HCT116 (cell line): ENCODE measurements around the gene BCDIN3D. TPM values are rescaled to one million over a fixed set of nuclear protein-coding genes. Genes with fewer than 3 reads are reported as not detected.

Experiments used
- ATAC-seq: fragments of 200-7000 bp; cut with Tn5 transposase; 2 replicates; pipeline ENCODE4 v1.9.1; 2020; ENCODE audit warnings: mild to moderate bottlenecking, moderate library complexity
- BruUV-seq: library from RNA; stranded (reverse); fragments of 400-500 nt; replicated peaks from 2 replicates; lab custom pipeline; 2021; lab: Mats Ljungman, UMichigan
- CTCF ChIA-PET: fragments of 300-600 bp; sonication (Branson Sonifier 250); formaldehyde crosslinking; loops from one replicate; lab custom pipeline; 2021; ENCODE audit warnings: antibody characterized with exemption; lab: Charles Lee
- POLR2A ChIA-PET: fragments of 300-600, 350-600 bp; sonication (Branson Sonifier 250); formaldehyde crosslinking; loops from one replicate; lab custom pipeline; 2021; ENCODE audit warnings: antibody characterized with exemption; lab: Charles Lee
- RAD21 ChIA-PET, 2 experiments: fragments of 300-600 bp; sonication (Branson Sonifier 250); formaldehyde crosslinking; loops; one replicate each; lab custom pipeline; 2023; ENCODE audit warnings: low total read pairs in 2 of 2; ENCODE audit not compliant: uncharacterized antibody in 2 of 2, unreplicated experiment in 2 of 2, low non-redundant PET in 1 of 2; lab: Charles Lee
- DNase-seq: peaks from one replicate; pipeline ENCODE4 v3.0.0-alpha.2; 2010; ENCODE audit warnings: low read depth, low spot score
- H2AFZ ChIP-seq: fragments of 200-600 bp; shearing (Covaris generic), sonication (generic); 2 replicates; pipeline ENCODE4 v1.6.1; 2017; ENCODE audit warnings: low read depth, mixed run types, mixed read lengths, antibody characterized with exemption, low read length; ENCODE audit not compliant: poor library complexity, severe bottlenecking
- H3K27ac ChIP-seq: 2 replicates; pipeline ENCODE4 v1.5.1; 2012; ENCODE audit warnings: low read depth, low read length
- H3K27me3 ChIP-seq: fragments of 200-600 bp; sonication (generic); 2 replicates; pipeline ENCODE4 v1.6.1; 2016; ENCODE audit warnings: mixed run types, low read length, mixed read lengths; ENCODE audit not compliant: insufficient read depth
- H3K36me3 ChIP-seq, 2 experiments: fragments of 200-500 bp in 1 of 2; fragments of 200-600 bp in 1 of 2; sonication (Bioruptor generic) in 1 of 2; sonication (generic) in 1 of 2; 2 replicates each; pipeline versions ENCODE4 v1.5.1 to v1.6.1; 2014 to 2016; ENCODE audit warnings: low read length in 2 of 2, inconsistent platforms in 1 of 2, mixed read lengths in 1 of 2, mixed run types in 1 of 2; ENCODE audit not compliant: insufficient read depth in 2 of 2, control insufficient read depth in 1 of 2
- H3K4me1 ChIP-seq, 2 experiments: fragments of 200-600 bp in 1 of 2; sonication (generic) in 1 of 2; 2 replicates each; pipeline versions ENCODE4 v1.5.1 to v1.6.1; 2012 to 2017; ENCODE audit warnings: low read length in 2 of 2, inconsistent platforms in 1 of 2, mild to moderate bottlenecking in 1 of 2, mixed read lengths in 1 of 2, mixed run types in 1 of 2, moderate library complexity in 1 of 2; ENCODE audit not compliant: insufficient read depth in 2 of 2, control insufficient read depth in 1 of 2
- H3K4me2 ChIP-seq: fragments of 200-600 bp; sonication (generic); 2 replicates; pipeline ENCODE4 v1.6.1; 2017; ENCODE audit warnings: mixed run types, low read length, mixed read lengths
- H3K4me3 ChIP-seq, 2 experiments: fragments of 200-600 bp in 1 of 2; sonication (generic) in 1 of 2; replicated peaks in 1 of 2; 2 replicates each; pipeline ENCODE4 v1.5.1; 2011 to 2016; ENCODE audit warnings: low read length in 2 of 2, control low read depth in 1 of 2, low read depth in 1 of 2, mild to moderate bottlenecking in 1 of 2, mixed read lengths in 1 of 2, mixed run types in 1 of 2
- H3K79me2 ChIP-seq: fragments of 200-600 bp; sonication (generic); 2 replicates; pipeline ENCODE4 v1.6.1; 2017; ENCODE audit warnings: mild to moderate bottlenecking, mixed run types, low read length, moderate library complexity, mixed read lengths; ENCODE audit not compliant: insufficient read depth
- H3K9ac ChIP-seq: fragments of 200-600 bp; sonication (generic); 2 replicates; pipeline ENCODE4 v1.6.1; 2016; ENCODE audit warnings: low read length, mixed read lengths
- H3K9me2 ChIP-seq: fragments of 200-600 bp; sonication (generic), shearing (Covaris generic); 2 replicates; pipeline ENCODE4 v1.6.1; 2017; ENCODE audit warnings: mixed run types, mild to moderate bottlenecking, moderate library complexity; ENCODE audit not compliant: insufficient read depth
- H3K9me3 ChIP-seq, 2 experiments: fragments of 200-500 bp in 1 of 2; fragments of 200-600 bp in 1 of 2; sonication (Bioruptor generic) in 1 of 2; sonication (generic) in 1 of 2; 2 replicates each; pipeline ENCODE4 v1.6.1; 2014 to 2017; ENCODE audit warnings: low read length in 2 of 2, mixed read lengths in 2 of 2, inconsistent platforms in 1 of 2, low read depth in 1 of 2, mild to moderate bottlenecking in 1 of 2, mixed run types in 1 of 2, moderate library complexity in 1 of 2; ENCODE audit not compliant: control insufficient read depth in 1 of 2, insufficient read depth in 1 of 2
- H4K20me1 ChIP-seq: fragments of 200-600 bp; sonication (generic), shearing (Covaris generic); 2 replicates; pipeline ENCODE4 v1.6.1; 2017; ENCODE audit warnings: mixed run types, mild to moderate bottlenecking, moderate library complexity; ENCODE audit not compliant: insufficient read depth
- ATF3 ChIP-seq: IDR thresholded peaks from 2 replicates; pipeline ENCODE4 v1.6.1; 2012
- CTCF ChIP-seq, 3 experiments: fragments of 200-600 bp in 1 of 3; sonication (generic) in 1 of 3; IDR thresholded peaks in 2 of 3; conservative IDR thresholded peaks in 1 of 3; 2 replicates each; pipeline ENCODE4 v1.5.1; 2012 to 2017; ENCODE audit warnings: low read depth in 2 of 3, low read length in 2 of 3, antibody characterized with exemption in 1 of 3, borderline replicate concordance in 1 of 3, control low read depth in 1 of 3, mild to moderate bottlenecking in 1 of 3, mixed read lengths in 1 of 3, mixed run types in 1 of 3, moderate library complexity in 1 of 3; ENCODE audit not compliant: insufficient read depth in 1 of 3
- EZH2phosphoT487 ChIP-seq: fragments of 200-600 bp; IDR thresholded peaks from 2 replicates; pipeline ENCODE4 v1.6.1; 2018; ENCODE audit warnings: antibody characterized with exemption, borderline replicate concordance
- POLR2A ChIP-seq: IDR thresholded peaks from 2 replicates; pipeline ENCODE4 v1.7.0; 2011; ENCODE audit warnings: borderline replicate concordance; ENCODE audit not compliant: insufficient read depth, insufficient read length; ENCODE audit errors: extremely low read depth
- RAD21 ChIP-seq: IDR thresholded peaks from 2 replicates; pipeline ENCODE4 v1.6.1; 2012; ENCODE audit warnings: low read depth, mild to moderate bottlenecking
- REST ChIP-seq: IDR thresholded peaks from 2 replicates; pipeline ENCODE4 v1.6.1; 2012; ENCODE audit warnings: low read depth
- SP1 ChIP-seq: IDR thresholded peaks from 2 replicates; pipeline ENCODE4 v1.6.1; 2012; ENCODE audit warnings: low read depth
- TCF7L2 ChIP-seq: IDR thresholded peaks from 2 replicates; pipeline ENCODE4 v1.7.0; 2011; ENCODE audit warnings: borderline replicate concordance, inconsistent platforms; ENCODE audit not compliant: insufficient read depth, insufficient read length; ENCODE audit errors: extremely low read depth
- ZFX ChIP-seq: fragments of 450-650 bp; IDR thresholded peaks from 2 replicates; pipeline ENCODE4 v1.6.1; 2017
- intact Hi-C: fragments of 100-400 bp; cut with micrococcal nuclease; formaldehyde crosslinking; loops from 2 replicates; pipeline ENCODE4 v1.10.0; 2022
- total RNA-seq: library from RNA; stranded (reverse); gene quantifications from one replicate; pipeline ENCODE4 v1.2.1, GENCODE V29; 2021; ENCODE audit not compliant: unreplicated experiment

Gene BCDIN3D
- total RNA-seq, 1 experiment from 2014 or later, result 5.7 TPM

- ChIA-PET RAD21 (no interaction called here), CTCF (no interaction called here), POLR2A (no interaction called here)
- Histone ChIP-seq H3K36me3 (no peaks in the 10 kb centered on the region), H3K27me3 (no peaks in the 10 kb centered on the region), H3K4me1 (peaks cover 5 to 23% of the 10 kb centered on the region in 2 experiments; a peak in 3 of 4 replicates), H3K4me3 (no peak overlapping the region), H2AFZ (no peak overlapping the region), H3K9ac (no peak overlapping the region), H3K79me2 (no peaks in the 10 kb centered on the region), H3K9me3 (no peaks in the 10 kb centered on the region), H3K9me2 (no peaks in the 10 kb centered on the region), H3K4me2 (no peak overlapping the region), H3K27ac (no peak overlapping the region), H4K20me1 (no peaks in the 10 kb centered on the region)
- DNase-seq (no peak), ATAC-seq (no peak)
- intact Hi-C loops, result no loop called here
- TF ChIP-seq CTCF (IDR thresholded peaks at IDR 0.05 in 2 of 3, conservative IDR thresholded peaks at IDR 0.05 in 1 of 3; ENCODE audit: borderline replicate concordance in 1 of 3, insufficient read depth in 1 of 3, low read depth in 2 of 3, low read length in 2 of 3) (no peak), TCF7L2 (no peak), ATF3 (no peak), RAD21 (no peak), ZFX (no peak), POLR2A (no peak), SP1 (no peak), EZH2phosphoT487 (no peak), REST (no peak)
- BruUV-seq, result no TSS peak
These were observed 18.0 kb downstream of the BCDIN3D start for GRCh38 chr12:49824895-49825294.
